ENCODE measurements around the gene CLCN6. TPM values are rescaled to one million over a fixed set of nuclear protein-coding genes. Genes with fewer than 3 reads are reported as not detected.

Gene CLCN6, protein sequence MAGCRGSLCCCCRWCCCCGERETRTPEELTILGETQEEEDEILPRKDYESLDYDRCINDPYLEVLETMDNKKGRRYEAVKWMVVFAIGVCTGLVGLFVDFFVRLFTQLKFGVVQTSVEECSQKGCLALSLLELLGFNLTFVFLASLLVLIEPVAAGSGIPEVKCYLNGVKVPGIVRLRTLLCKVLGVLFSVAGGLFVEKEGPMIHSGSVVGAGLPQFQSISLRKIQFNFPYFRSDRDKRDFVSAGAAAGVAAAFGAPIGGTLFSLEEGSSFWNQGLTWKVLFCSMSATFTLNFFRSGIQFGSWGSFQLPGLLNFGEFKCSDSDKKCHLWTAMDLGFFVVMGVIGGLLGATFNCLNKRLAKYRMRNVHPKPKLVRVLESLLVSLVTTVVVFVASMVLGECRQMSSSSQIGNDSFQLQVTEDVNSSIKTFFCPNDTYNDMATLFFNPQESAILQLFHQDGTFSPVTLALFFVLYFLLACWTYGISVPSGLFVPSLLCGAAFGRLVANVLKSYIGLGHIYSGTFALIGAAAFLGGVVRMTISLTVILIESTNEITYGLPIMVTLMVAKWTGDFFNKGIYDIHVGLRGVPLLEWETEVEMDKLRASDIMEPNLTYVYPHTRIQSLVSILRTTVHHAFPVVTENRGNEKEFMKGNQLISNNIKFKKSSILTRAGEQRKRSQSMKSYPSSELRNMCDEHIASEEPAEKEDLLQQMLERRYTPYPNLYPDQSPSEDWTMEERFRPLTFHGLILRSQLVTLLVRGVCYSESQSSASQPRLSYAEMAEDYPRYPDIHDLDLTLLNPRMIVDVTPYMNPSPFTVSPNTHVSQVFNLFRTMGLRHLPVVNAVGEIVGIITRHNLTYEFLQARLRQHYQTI
- total RNA-seq, result 16.1 TPM
- long read RNA-seq, full-length matches to known transcripts, result 2 of 19 reads
- long read RNA-seq, partial matches to known transcripts, result 17 of 19 reads
- long read RNA-seq, other reads (novel, unspliced or antisense), result 0 of 19 reads

DNA sequence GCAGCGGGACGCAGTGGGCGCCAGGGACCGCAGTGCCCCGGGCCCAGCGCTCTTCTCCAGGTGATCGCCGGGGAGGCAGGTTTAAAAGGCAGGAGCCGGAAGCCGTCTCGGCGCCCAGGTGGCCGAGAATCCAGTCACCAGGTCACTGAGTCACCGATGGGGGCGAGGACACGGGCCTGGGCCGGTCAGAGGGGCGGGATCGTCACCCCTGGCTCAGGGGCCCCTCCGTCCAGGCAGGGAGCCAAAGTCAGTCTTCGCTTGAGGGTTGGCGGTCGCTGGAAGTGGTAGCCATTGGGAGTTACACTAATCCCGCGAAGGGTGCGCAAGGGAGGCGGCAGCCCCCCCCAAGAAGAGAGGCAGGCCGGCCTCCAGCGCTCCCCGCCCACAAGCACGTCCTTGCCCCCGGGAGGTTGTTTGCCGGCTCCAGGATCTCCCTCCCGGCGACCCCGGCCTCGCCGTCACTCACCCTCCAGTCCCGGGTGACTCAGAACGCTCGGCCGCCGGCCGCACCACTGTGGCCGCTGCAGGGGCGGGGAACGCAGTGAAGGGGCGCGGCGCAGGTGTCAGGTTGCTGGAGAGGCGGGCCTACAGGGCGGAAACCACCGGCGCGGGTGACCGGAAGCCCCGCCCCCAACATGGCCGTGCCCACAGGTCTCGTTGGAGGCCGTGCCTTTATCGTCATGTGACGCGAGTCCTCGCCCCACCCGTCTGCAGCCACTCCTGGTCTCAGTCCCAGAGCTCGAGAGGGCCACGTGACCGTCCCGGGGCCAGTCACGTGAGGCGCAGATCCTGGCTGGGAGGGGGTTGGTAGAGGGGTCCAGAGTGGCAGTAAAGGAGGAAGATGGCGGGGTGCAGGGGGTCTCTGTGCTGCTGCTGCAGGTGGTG, at the start of gene CLCN6, which contains the start of gene MTHFR:
Gene CLCN6, plus strand, starts transcription at position 770 of the 885 bp plus-strand sequence. Its CDS starts 72 bp downstream, at position 842.
Gene MTHFR, minus strand, starts transcription at position 543 of the 885 bp plus-strand sequence. CDS start 2,848 bp downstream, outside the sequence.
- H3K27me3 ChIP-seq (ENCODE audit: low read depth), result no peaks in the 10 kb centered on the region
- peak within 1 kb of the TSS; percentile 98 for H3K27ac ChIP-seq (replicated peaks)
- intact Hi-C loops (cut with micrococcal nuclease), result no loop called here
- H3K4me3 ChIP-seq, result peak within 1 kb of the TSS; percentile 80
- TF ChIP-seq, protein P1, sequence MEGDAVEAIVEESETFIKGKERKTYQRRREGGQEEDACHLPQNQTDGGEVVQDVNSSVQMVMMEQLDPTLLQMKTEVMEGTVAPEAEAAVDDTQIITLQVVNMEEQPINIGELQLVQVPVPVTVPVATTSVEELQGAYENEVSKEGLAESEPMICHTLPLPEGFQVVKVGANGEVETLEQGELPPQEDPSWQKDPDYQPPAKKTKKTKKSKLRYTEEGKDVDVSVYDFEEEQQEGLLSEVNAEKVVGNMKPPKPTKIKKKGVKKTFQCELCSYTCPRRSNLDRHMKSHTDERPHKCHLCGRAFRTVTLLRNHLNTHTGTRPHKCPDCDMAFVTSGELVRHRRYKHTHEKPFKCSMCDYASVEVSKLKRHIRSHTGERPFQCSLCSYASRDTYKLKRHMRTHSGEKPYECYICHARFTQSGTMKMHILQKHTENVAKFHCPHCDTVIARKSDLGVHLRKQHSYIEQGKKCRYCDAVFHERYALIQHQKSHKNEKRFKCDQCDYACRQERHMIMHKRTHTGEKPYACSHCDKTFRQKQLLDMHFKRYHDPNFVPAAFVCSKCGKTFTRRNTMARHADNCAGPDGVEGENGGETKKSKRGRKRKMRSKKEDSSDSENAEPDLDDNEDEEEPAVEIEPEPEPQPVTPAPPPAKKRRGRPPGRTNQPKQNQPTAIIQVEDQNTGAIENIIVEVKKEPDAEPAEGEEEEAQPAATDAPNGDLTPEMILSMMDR (IDR thresholded peaks at IDR 0.05; ENCODE audit: borderline replicate concordance), result no peak
- peaks cover 28% of the 10 kb centered on the region for H3K36me3 ChIP-seq
- peak; percentile 100 for DNase-seq
- H3K4me1 ChIP-seq, result peaks cover 81% of the 10 kb centered on the region
- H3K9me3 ChIP-seq (replicated peaks), result no peaks in the 10 kb centered on the region

DNA sequence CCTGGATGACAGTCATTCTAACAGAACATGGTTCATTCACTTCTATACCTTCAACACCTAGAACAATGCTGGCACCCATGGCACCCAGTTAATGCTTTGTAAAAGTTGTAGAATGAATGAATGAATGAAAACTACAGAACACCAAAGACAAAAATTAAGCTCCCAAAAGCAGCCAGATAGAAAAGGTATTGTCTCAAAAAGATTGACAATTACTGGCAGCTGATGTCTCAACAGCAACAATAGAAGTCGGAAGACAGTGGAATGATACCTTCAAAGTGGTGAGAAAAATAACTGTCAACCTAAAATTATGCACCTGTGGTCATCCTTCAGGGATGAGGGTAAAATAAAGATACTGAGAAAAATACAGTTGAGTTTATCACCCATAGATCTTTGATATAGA, 48.9 kb upstream of the CLCN6 start:
- intact Hi-C loops (cut with micrococcal nuclease), result no loop called here
- H3K4me1 ChIP-seq, result peaks cover 5% of the 10 kb centered on the region
- TF ChIP-seq, protein P1 (IDR thresholded peaks at IDR 0.05; ENCODE audit: borderline replicate concordance), result no peak

DNA sequence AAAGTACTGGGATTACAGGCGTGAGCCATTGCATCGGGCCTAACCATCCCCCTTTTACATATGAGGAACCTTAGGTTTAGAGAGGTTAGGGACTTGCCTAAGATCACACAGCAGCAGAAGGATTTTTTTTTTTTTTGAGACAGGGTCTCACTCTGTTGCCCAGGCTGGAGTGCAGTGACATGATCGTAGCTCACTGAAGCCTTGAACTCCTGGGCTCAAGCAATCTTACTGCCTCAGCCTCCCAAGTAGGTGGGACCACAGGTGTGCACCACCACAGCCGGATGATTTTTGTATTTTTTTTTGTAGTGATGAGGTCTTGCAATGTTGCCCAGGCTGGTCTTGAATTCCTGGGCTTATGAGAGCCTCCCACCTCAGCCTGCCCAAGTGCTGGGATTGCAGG, 46.2 kb upstream of the CLCN6 start:
- no peaks in the 10 kb centered on the region for H3K9me3 ChIP-seq (replicated peaks)
- no peaks in the 10 kb centered on the region for H3K36me3 ChIP-seq
- peaks cover 39% of the 10 kb centered on the region for H3K27me3 ChIP-seq (ENCODE audit: low read depth)
- TF ChIP-seq, protein P1 (IDR thresholded peaks at IDR 0.05; ENCODE audit: borderline replicate concordance), result no peak
- no peak for DNase-seq
- H3K27ac ChIP-seq (replicated peaks), result no peak overlapping the region
- H3K4me3 ChIP-seq, result no peak overlapping the region
- H3K4me1 ChIP-seq, result peaks cover 8% of the 10 kb centered on the region
- intact Hi-C loops (cut with micrococcal nuclease), result no loop called here

More for the DNA sequence above, 48.9 kb upstream of the CLCN6 start:
- H3K27ac ChIP-seq (replicated peaks), result no peak overlapping the region
- no peaks in the 10 kb centered on the region for H3K9me3 ChIP-seq (replicated peaks)
- H3K36me3 ChIP-seq, result no peaks in the 10 kb centered on the region
- no peak overlapping the region for H3K4me3 ChIP-seq
- peaks cover 22% of the 10 kb centered on the region for H3K27me3 ChIP-seq (ENCODE audit: low read depth)
- DNase-seq, result no peak

DNA sequence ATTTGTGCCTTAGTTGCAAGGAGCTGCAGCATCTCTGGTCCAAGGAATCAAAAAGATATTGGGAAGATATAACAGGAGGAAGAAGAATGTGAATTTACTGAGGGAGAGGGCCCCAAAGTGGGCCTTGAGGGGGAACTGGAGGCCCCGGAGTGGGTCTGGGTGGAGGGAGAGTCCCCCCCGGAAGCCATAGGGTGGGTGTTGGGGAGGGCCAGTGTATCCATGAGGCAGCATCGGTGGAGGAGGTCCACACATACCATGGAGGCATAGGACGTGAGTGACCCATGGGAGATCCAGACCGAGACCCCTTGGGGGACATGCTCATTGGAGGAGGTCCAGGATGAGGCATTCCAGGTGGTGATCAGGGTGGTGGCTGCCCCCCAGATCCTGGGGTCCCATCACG, 44.7 kb upstream of the CLCN6 start:
- Histone ChIP-seq H3K36me3 (no peaks in the 10 kb centered on the region), H3K4me1 (peaks cover 8% of the 10 kb centered on the region), H3K27me3 (ENCODE audit: low read depth) (peaks cover 39% of the 10 kb centered on the region), H3K9me3 (replicated peaks) (no peaks in the 10 kb centered on the region), H3K4me3 (no peak overlapping the region), H3K27ac (replicated peaks) (no peak overlapping the region)
- intact Hi-C loops (cut with micrococcal nuclease), result no loop called here
- TF ChIP-seq, protein P1 (IDR thresholded peaks at IDR 0.05; ENCODE audit: borderline replicate concordance), result no peak
- no peak for DNase-seq

Data from left ventricle myocardium inferior (tissue), 1 donor.